ENCODE measurements around the gene KLF1. TPM values are rescaled to one million over a fixed set of nuclear protein-coding genes. Genes with fewer than 3 reads are reported as not detected.

KLF1 gene
- total RNA-seq, 1 experiment from 2014 or later, result not detected

- POLR2A ChIA-PET, result interaction anchor here (0.8 to 3.0 kb wide), 4 partner anchors 10 to 60 kb away, joined by 3 to 14 read pairs (median 4); partner anchors contain the start of genes JUNB and RNASEH2A
- H3K4me3 ChIP-seq (replicated peaks in 1 of 2; ENCODE audit: low read depth in 1 of 2, low read length in 2 of 2), result peak overlapping the region; percentile 65 to 69
- TF ChIP-seq POLR2A (IDR thresholded peaks at IDR 0.05; ENCODE audit: borderline replicate concordance, extremely low read depth, insufficient read depth, insufficient read length) (no peak), ZNF274 (IDR thresholded peaks at IDR 0.05; ENCODE audit: low read depth, low read length) (no peak), ZBTB33 (IDR thresholded peaks at IDR 0.05; ENCODE audit: extremely low read depth, insufficient replicate concordance, low read length) (no peak), FOSL1 (IDR thresholded peaks at IDR 0.05; ENCODE audit: low read depth) (no peak), TCF7L2 (IDR thresholded peaks at IDR 0.05; ENCODE audit: borderline replicate concordance, extremely low read depth, insufficient read depth, insufficient read length) (no peak), EGR1 (IDR thresholded peaks at IDR 0.05; ENCODE audit: low read depth) (0 out of 2 replicates have a peak, but pooled peaks have one; percentile 42), CEBPB (IDR thresholded peaks at IDR 0.05; ENCODE audit: low read depth) (no peak), JUND (IDR thresholded peaks at IDR 0.05) (no peak), EZH2phosphoT487 (IDR thresholded peaks at IDR 0.05; ENCODE audit: borderline replicate concordance) (no peak), SRF (IDR thresholded peaks at IDR 0.05; ENCODE audit: low read depth) (no peak), CTCF (IDR thresholded peaks at IDR 0.05 in 2 of 3, conservative IDR thresholded peaks at IDR 0.05 in 1 of 3; ENCODE audit: borderline replicate concordance in 1 of 3, insufficient read depth in 1 of 3, low read depth in 2 of 3, low read length in 2 of 3) (no peak), ELF1 (IDR thresholded peaks at IDR 0.05; ENCODE audit: borderline replicate concordance, low read depth) (no peak), YY1 (IDR thresholded peaks at IDR 0.05; ENCODE audit: extremely low read depth, insufficient replicate concordance, low read depth, low read length) (no peak), ZFX (IDR thresholded peaks at IDR 0.05) (no peak), MAX (IDR thresholded peaks at IDR 0.05) (0 out of 2 replicates have a peak, but pooled peaks have one; percentile 9), ATF3 (IDR thresholded peaks at IDR 0.05) (no peak), RAD21 (IDR thresholded peaks at IDR 0.05; ENCODE audit: low read depth) (no peak), SP1 (IDR thresholded peaks at IDR 0.05; ENCODE audit: low read depth) (no peak), CBX3 (IDR thresholded peaks at IDR 0.05; ENCODE audit: low read depth) (no peak), POLR2AphosphoS5 (IDR thresholded peaks at IDR 0.05; ENCODE audit: low read depth, low read length) (peak; percentile 67), EZH2 (IDR thresholded peaks at IDR 0.05) (no peak)
Measured at GRCh38 chr19:12834976-12835757, 51.8 kb downstream of the KLF1 start.

More at GRCh38 chr19:12834976-12835757, 51.8 kb downstream of the KLF1 start:
- Histone ChIP-seq H2AFZ (ENCODE audit: low read depth, low read length, poor library complexity, severe bottlenecking) (no peak overlapping the region), H3K4me2 (ENCODE audit: low read length) (peak overlapping the region; percentile 93), H3K9ac (ENCODE audit: low read length) (peak overlapping the region; percentile 73), H3K79me2 (ENCODE audit: insufficient read depth, low read length) (peaks cover 12% of the 10 kb centered on the region; the same call in 1 of the 2 replicates), H4K20me1 (ENCODE audit: insufficient read depth) (no peaks in the 10 kb centered on the region), H3K9me3 (ENCODE audit: control insufficient read depth in 1 of 2, insufficient read depth in 1 of 2, low read depth in 1 of 2, low read length in 2 of 2) (no peaks in the 10 kb centered on the region), H3K36me3 (ENCODE audit: control insufficient read depth in 1 of 2, insufficient read depth in 2 of 2, low read length in 2 of 2) (no peaks in the 10 kb centered on the region), H3K27ac (ENCODE audit: low read depth, low read length) (peak overlapping the region; percentile 89), H3K4me1 (ENCODE audit: control insufficient read depth in 1 of 2, insufficient read depth in 2 of 2, low read length in 2 of 2) (peaks cover 46 to 69% of the 10 kb centered on the region in 2 experiments), H3K9me2 (ENCODE audit: insufficient read depth) (no peaks in the 10 kb centered on the region), H3K27me3 (ENCODE audit: insufficient read depth, low read length) (no peaks in the 10 kb centered on the region)
- peak; percentile 69 for DNase-seq (ENCODE audit: low read depth, low spot score)
- ATAC-seq, result peak; percentile 37
- CTCF ChIA-PET, result interaction anchor here (1.3 to 2.6 kb wide), 7 partner anchors 12 to 130 kb away, joined by 3 to 12 read pairs (median 4); no protein-coding TSS in a partner anchor
- RAD21 ChIA-PET (ENCODE audit: low non-redundant PET in 1 of 2, low total read pairs in 2 of 2, uncharacterized antibody in 2 of 2, unreplicated experiment in 2 of 2), result no interaction called here
- BruUV-seq (replicated peaks), result TSS peak; percentile 84
- intact Hi-C loops (cut with micrococcal nuclease), result loop anchor here (5.0 kb wide), 2 partner anchors 33 to 118 kb away; partner anchors contain the start of genes PRDX2 and THSD8
